ENCODE results near the gene SDHB. TPM values are rescaled to one million over a fixed set of nuclear protein-coding genes. Genes with fewer than 3 reads are reported as not detected.
"Not testable (repeated sequence)": the region's sequence is repeated elsewhere in the genome, so short reads cannot be mapped to it uniquely, and the experiment has no call there.

The SDHB gene
- total RNA-seq, 1 experiment from 2014 or later: 314 TPM

GRCh38 chr1:17075470-17076255 lies 21.8 kb upstream of the SDHB start:
- no peak for DNase-seq (ENCODE audit: low read depth)

GRCh38 chr1:17071794-17072193 lies 18.0 kb upstream of the SDHB start:
- DNase-seq (ENCODE audit: low read depth): no peak

GRCh38 chr1:17070163-17070525 lies 16.3 kb upstream of the SDHB start:
- no peak for DNase-seq (ENCODE audit: low read depth)

GRCh38 chr1:17069452-17070162 lies 15.8 kb upstream of the SDHB start:
- DNase-seq (ENCODE audit: low read depth): no peak

GRCh38 chr1:17068789-17069188 lies 15.0 kb upstream of the SDHB start:
- no peak for DNase-seq (ENCODE audit: low read depth)

GRCh38 chr1:17067465-17068240 lies 13.8 kb upstream of the SDHB start:
- no peak for DNase-seq (ENCODE audit: low read depth)

- no peak for DNase-seq (ENCODE audit: low read depth)
Measured at GRCh38 chr1:17067069-17067426, 13.2 kb upstream of the SDHB start.

GRCh38 chr1:17066361-17067068 lies 12.7 kb upstream of the SDHB start:
- DNase-seq (ENCODE audit: low read depth): no peak

- DNase-seq (ENCODE audit: low read depth): no peak
Measured at GRCh38 chr1:17065666-17066065, 11.8 kb upstream of the SDHB start.

GRCh38 chr1:17062751-17063150 lies 8.9 kb upstream of the SDHB start:
- DNase-seq (ENCODE audit: low read depth): not testable (repeated sequence)

GRCh38 chr1:17061892-17062291 lies 8.1 kb upstream of the SDHB start:
- DNase-seq (ENCODE audit: low read depth): no peak

- no peak for DNase-seq (ENCODE audit: low read depth)
Measured at GRCh38 chr1:17061486-17061885, 7.7 kb upstream of the SDHB start.

GRCh38 chr1:17060306-17060749 lies 6.5 kb upstream of the SDHB start:
- DNase-seq (ENCODE audit: low read depth): no peak

GRCh38 chr1:17059391-17060305 lies 5.8 kb upstream of the SDHB start:
- peak; percentile 71 for DNase-seq (ENCODE audit: low read depth)

- no peak for DNase-seq (ENCODE audit: low read depth)
Measured at GRCh38 chr1:17056551-17056950, 2.7 kb upstream of the SDHB start.

GRCh38 chr1:17055801-17056200 lies 2.0 kb upstream of the SDHB start:
- no peak for DNase-seq (ENCODE audit: low read depth)

GRCh38 chr1:17053086-17053684 lies 647 bp downstream of the SDHB start:
- DNase-seq (ENCODE audit: low read depth): no peak

- DNase-seq (ENCODE audit: low read depth): no peak
Measured at GRCh38 chr1:17052641-17053040, 1.2 kb downstream of the SDHB start.

- no peak for DNase-seq (ENCODE audit: low read depth)
Measured at GRCh38 chr1:17052038-17052437, 1.8 kb downstream of the SDHB start.

- DNase-seq (ENCODE audit: low read depth): no peak
Measured at GRCh38 chr1:17047924-17048323, 5.9 kb downstream of the SDHB start.

- no peak for DNase-seq (ENCODE audit: low read depth)
Measured at GRCh38 chr1:17046334-17046657, 7.5 kb downstream of the SDHB start.
